Hepatocyte (in vitro differentiated cells): ENCODE results near the gene KRTAP5-6.

Experiments used
- CTCF ChIP-seq: fragments of 200-600 bp; sonication (generic); IDR thresholded peaks from 2 replicates; pipeline ENCODE4 v1.5.1; 2016; ENCODE audit warnings: antibody characterized with exemption, mild to moderate bottlenecking; ENCODE audit not compliant: poor library complexity
- EZH2 ChIP-seq: fragments of 200-600 bp; sonication (generic); IDR thresholded peaks from 2 replicates; pipeline ENCODE4 v1.6.1; 2016; ENCODE audit warnings: antibody characterized with exemption, mild to moderate bottlenecking, borderline replicate concordance
- EZH2phosphoT487 ChIP-seq: fragments of 200-600 bp; sonication (generic); IDR thresholded peaks from one replicate; pipeline ENCODE4 v1.6.1; 2018; ENCODE audit warnings: antibody characterized with exemption, mild to moderate bottlenecking, low read depth, moderate library complexity; ENCODE audit not compliant: unreplicated experiment, severe bottlenecking

DNA sequence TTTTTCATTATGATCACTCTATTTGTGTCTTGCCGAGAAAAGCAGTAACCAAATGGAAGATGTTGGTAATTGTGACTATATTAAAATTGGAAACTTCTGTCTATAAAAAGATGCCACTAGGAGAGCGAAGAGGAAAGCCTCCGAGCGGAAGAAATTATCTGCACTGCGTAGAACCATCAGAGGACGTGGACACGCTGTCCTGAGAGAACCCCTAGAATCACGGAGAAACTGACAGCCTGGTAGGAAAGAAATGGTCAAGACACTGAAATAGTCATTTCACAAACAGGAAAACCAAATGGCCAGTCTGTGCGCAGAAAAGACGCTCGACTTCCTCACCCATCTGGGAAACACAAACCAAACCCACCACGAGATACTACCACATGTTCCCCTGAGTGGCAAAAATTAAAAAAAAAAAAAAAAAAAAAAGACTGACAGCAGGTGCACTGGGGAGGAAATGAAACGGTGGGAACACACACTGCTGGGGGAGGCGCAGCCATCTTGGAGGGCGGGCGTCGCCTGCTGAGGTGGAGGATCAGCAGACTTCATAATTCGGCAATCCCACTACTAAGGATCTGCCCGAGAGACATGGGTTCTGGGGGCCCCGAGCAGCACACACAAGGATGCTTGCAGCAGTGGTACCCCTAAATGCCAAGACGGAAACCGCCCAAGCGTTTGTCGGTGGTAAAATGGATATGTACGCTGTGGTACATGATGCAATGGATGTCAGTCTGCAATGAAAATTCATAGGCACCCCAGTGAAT is 32.1 kb downstream of the KRTAP5-6 start:
- TF ChIP-seq CTCF (no peak), EZH2phosphoT487 (no peak), EZH2 (no peak)
